ENCODE data around the gene PEPD.

- TF ChIP-seq CTCF (IDR thresholded peaks at IDR 0.05), result no peak
- no peak for TF ChIP-seq POLR2A (IDR thresholded peaks at IDR 0.05)
These were observed 51.6 kb downstream of the PEPD start for GRCh38 chr19:33470040-33470330.

All from Peyer's patch (tissue), 4 donors.